Measurements from ENCODE around the gene DDX23.
"Not testable (repeated sequence)": the region's sequence is repeated elsewhere in the genome, so short reads cannot be mapped to it uniquely, and the experiment has no call there.

Gene DDX23

GRCh38 chr12:48854488-48854887 lies 2.5 kb upstream of the DDX23 start:
- Histone ChIP-seq H2BK12ac (ENCODE audit: low read length) (no peak overlapping the region), H3K4me2 (ENCODE audit: low read length) (no peak overlapping the region), H3K9me3 (ENCODE audit: insufficient read depth, low read depth, low read length) (no peaks in the 10 kb centered on the region)

GRCh38 chr12:48852734-48853688 lies 1.0 kb upstream of the DDX23 start:
- Histone ChIP-seq H2BK120ac (ENCODE audit: insufficient read depth, low read length, poor library complexity) (no peak overlapping the region), H2BK12ac (ENCODE audit: low read length) (no peak overlapping the region), H3K79me1 (ENCODE audit: low read length) (peaks cover 5% of the 10 kb centered on the region), H3K18ac (ENCODE audit: low read length) (no peak overlapping the region), H3K79me2 (ENCODE audit: control insufficient read depth, insufficient read depth, low read length, poor library complexity) (peaks cover 8% of the 10 kb centered on the region), H3K4me3 (ENCODE audit: low read depth, low read length) (no peak overlapping the region), H3K27me3 (ENCODE audit: insufficient read depth, low read length) (no peaks in the 10 kb centered on the region), H4K91ac (ENCODE audit: low read depth, low read length) (peak overlapping the region; percentile 30), H3K9ac (ENCODE audit: low read length) (no peak overlapping the region), H3K4me1 (ENCODE audit: control insufficient read depth in 1 of 2, insufficient read depth in 2 of 2, low read length in 2 of 2) (peaks cover 6 to 7% of the 10 kb centered on the region in 2 experiments), H2AFZ (ENCODE audit: insufficient read depth, low read length, poor library complexity) (peak overlapping the region; percentile 7), H4K8ac (ENCODE audit: low read depth, low read length) (peak overlapping the region; percentile 85), H3K4ac (ENCODE audit: low read depth, low read length) (no peak overlapping the region), H2BK5ac (ENCODE audit: low read depth, low read length, poor library complexity) (no peak overlapping the region), H4K12ac (ENCODE audit: low read depth, low read length) (peak overlapping the region; percentile 24), H2AK5ac (ENCODE audit: low read length) (no peak overlapping the region), H3K4me2 (ENCODE audit: low read length) (peak overlapping the region; percentile 71), H3K23ac (ENCODE audit: low read length) (no peak overlapping the region), H3K27ac (ENCODE audit: low read depth, low read length) (no peak overlapping the region), H3K36me3 (ENCODE audit: control insufficient read depth in 1 of 2, insufficient read depth in 2 of 2, low read length in 2 of 2) (peaks cover 4 to 7% of the 10 kb centered on the region in 2 experiments), H3K14ac (ENCODE audit: low read length) (no peak overlapping the region), H3K9me3 (ENCODE audit: insufficient read depth, low read depth, low read length) (no peaks in the 10 kb centered on the region)
- peak; percentile 88 to 99 for DNase-seq
- WGBS (ENCODE audit: extremely low coverage, insufficient coverage, insufficient read length) = no CpG with 5 or more reads among the region's 11 CpGs

More at GRCh38 chr12:48854488-48854887, 2.5 kb upstream of the DDX23 start:
- peaks cover 5% of the 10 kb centered on the region for H3K79me1 ChIP-seq (ENCODE audit: low read length)
- no peak overlapping the region for H3K14ac ChIP-seq (ENCODE audit: low read length)
- no peak overlapping the region for H2AFZ ChIP-seq (ENCODE audit: insufficient read depth, low read length, poor library complexity)
- peaks cover 2 to 5% of the 10 kb centered on the region in 2 experiments for H3K36me3 ChIP-seq (ENCODE audit: control insufficient read depth in 1 of 2, insufficient read depth in 2 of 2, low read length in 2 of 2)
- H3K4ac ChIP-seq (ENCODE audit: low read depth, low read length) = no peak overlapping the region
- H3K4me1 ChIP-seq (ENCODE audit: control insufficient read depth in 1 of 2, insufficient read depth in 2 of 2, low read length in 2 of 2) = peaks cover 6 to 7% of the 10 kb centered on the region in 2 experiments
- no CpG with 5 or more reads among the region's 4 CpGs for WGBS (ENCODE audit: extremely low coverage, insufficient coverage, insufficient read length)
- H2BK120ac ChIP-seq (ENCODE audit: insufficient read depth, low read length, poor library complexity) = no peak overlapping the region
- DNase-seq = no peak
- no peak overlapping the region for H3K27ac ChIP-seq (ENCODE audit: low read depth, low read length)
- H4K12ac ChIP-seq (ENCODE audit: low read depth, low read length) = no peak overlapping the region
- H4K8ac ChIP-seq (ENCODE audit: low read depth, low read length) = no peak overlapping the region
- no peak overlapping the region for H3K9ac ChIP-seq (ENCODE audit: low read length)
- H3K27me3 ChIP-seq (ENCODE audit: insufficient read depth, low read length) = no peaks in the 10 kb centered on the region
- no peak overlapping the region for H2BK5ac ChIP-seq (ENCODE audit: low read depth, low read length, poor library complexity)
- H3K4me3 ChIP-seq (ENCODE audit: low read depth, low read length) = no peak overlapping the region
- no peak overlapping the region for H3K18ac ChIP-seq (ENCODE audit: low read length)
- no peak overlapping the region for H2AK5ac ChIP-seq (ENCODE audit: low read length)
- peaks cover 8% of the 10 kb centered on the region for H3K79me2 ChIP-seq (ENCODE audit: control insufficient read depth, insufficient read depth, low read length, poor library complexity)
- no peak overlapping the region for H3K23ac ChIP-seq (ENCODE audit: low read length)
- no peak overlapping the region for H4K91ac ChIP-seq (ENCODE audit: low read depth, low read length)

- H3K27ac ChIP-seq (ENCODE audit: low read depth, low read length); H2BK120ac ChIP-seq (ENCODE audit: insufficient read depth, low read length, poor library complexity); H3K4me2 ChIP-seq (ENCODE audit: low read length); H2BK5ac ChIP-seq (ENCODE audit: low read depth, low read length, poor library complexity); H3K18ac ChIP-seq (ENCODE audit: low read length); H3K27me3 ChIP-seq (ENCODE audit: insufficient read depth, low read length); H3K9me3 ChIP-seq (ENCODE audit: insufficient read depth, low read depth, low read length); H2AFZ ChIP-seq (ENCODE audit: insufficient read depth, low read length, poor library complexity); H3K9ac ChIP-seq (ENCODE audit: low read length); H4K8ac ChIP-seq (ENCODE audit: low read depth, low read length); H4K12ac ChIP-seq (ENCODE audit: low read depth, low read length); H3K14ac ChIP-seq (ENCODE audit: low read length); DNase-seq; H2BK12ac ChIP-seq (ENCODE audit: low read length); H3K4me3 ChIP-seq (ENCODE audit: low read depth, low read length); H3K23ac ChIP-seq (ENCODE audit: low read length); H3K4me1 ChIP-seq (ENCODE audit: control insufficient read depth in 1 of 2, insufficient read depth in 2 of 2, low read length in 2 of 2); H2AK5ac ChIP-seq (ENCODE audit: low read length); H3K79me2 ChIP-seq (ENCODE audit: control insufficient read depth, insufficient read depth, low read length, poor library complexity); H4K91ac ChIP-seq (ENCODE audit: low read depth, low read length); H3K4ac ChIP-seq (ENCODE audit: low read depth, low read length); H3K79me1 ChIP-seq (ENCODE audit: low read length): not testable (repeated sequence)
- H3K36me3 ChIP-seq (ENCODE audit: control insufficient read depth in 1 of 2, insufficient read depth in 2 of 2, low read length in 2 of 2) = peaks cover 61 to 62% of the 10 kb centered on the region in 2 experiments
- WGBS (ENCODE audit: extremely low coverage, insufficient coverage, insufficient read length) = no CpG with 5 or more reads among the region's 29 CpGs
Measured at GRCh38 chr12:48842021-48842420, 9.9 kb downstream of the DDX23 start.

- Histone ChIP-seq H4K12ac (ENCODE audit: low read depth, low read length) (no peak overlapping the region), H3K27ac (ENCODE audit: low read depth, low read length) (no peak overlapping the region), H3K27me3 (ENCODE audit: insufficient read depth, low read length) (no peaks in the 10 kb centered on the region), H2BK12ac (ENCODE audit: low read length) (no peak overlapping the region), H3K23ac (ENCODE audit: low read length) (no peak overlapping the region), H2AK5ac (ENCODE audit: low read length) (no peak overlapping the region), H3K4me3 (ENCODE audit: low read depth, low read length) (no peak overlapping the region), H4K8ac (ENCODE audit: low read depth, low read length) (no peak overlapping the region), H2AFZ (ENCODE audit: insufficient read depth, low read length, poor library complexity) (no peak overlapping the region), H3K79me1 (ENCODE audit: low read length) (no peaks in the 10 kb centered on the region), H3K9me3 (ENCODE audit: insufficient read depth, low read depth, low read length) (no peaks in the 10 kb centered on the region), H3K79me2 (ENCODE audit: control insufficient read depth, insufficient read depth, low read length, poor library complexity) (no peaks in the 10 kb centered on the region), H2BK5ac (ENCODE audit: low read depth, low read length, poor library complexity) (no peak overlapping the region), H2BK120ac (ENCODE audit: insufficient read depth, low read length, poor library complexity) (no peak overlapping the region), H3K4me2 (ENCODE audit: low read length) (no peak overlapping the region), H3K9ac (ENCODE audit: low read length) (no peak overlapping the region), H3K18ac (ENCODE audit: low read length) (no peak overlapping the region), H4K91ac (ENCODE audit: low read depth, low read length) (no peak overlapping the region), H3K36me3 (ENCODE audit: control insufficient read depth in 1 of 2, insufficient read depth in 2 of 2, low read length in 2 of 2) (peaks cover 54 to 69% of the 10 kb centered on the region in 2 experiments), H3K4me1 (ENCODE audit: control insufficient read depth in 1 of 2, insufficient read depth in 2 of 2, low read length in 2 of 2) (no peaks in the 10 kb centered on the region), H3K4ac (ENCODE audit: low read depth, low read length) (no peak overlapping the region), H3K14ac (ENCODE audit: low read length) (no peak overlapping the region)
- no CpG with 5 or more reads among the region's 4 CpGs for WGBS (ENCODE audit: extremely low coverage, insufficient coverage, insufficient read length)
- no peak for DNase-seq
Measured at GRCh38 chr12:48838048-48838447, 13.9 kb downstream of the DDX23 start.
